Stimulated activated naive CD8-positive, alpha-beta T cell treated with anti-CD3 and anti-CD28 coated beads, Interleukin-15, Interleukin-2, amounts not matched to agents 100 U/mL and 50 U/mL, for 24 hours (primary cell): ENCODE results near the gene ZMYM3.

ENCODE experiments used
- ATAC-seq: fragments of 150-1000 bp; cut with Tn5 transposase; one replicate; pipeline ENCODE4 v1.10.0; 2021
- DNase-seq: peaks from one replicate; pipeline ENCODE4 v3.0.0; 2021

ZMYM3 gene

DNA sequence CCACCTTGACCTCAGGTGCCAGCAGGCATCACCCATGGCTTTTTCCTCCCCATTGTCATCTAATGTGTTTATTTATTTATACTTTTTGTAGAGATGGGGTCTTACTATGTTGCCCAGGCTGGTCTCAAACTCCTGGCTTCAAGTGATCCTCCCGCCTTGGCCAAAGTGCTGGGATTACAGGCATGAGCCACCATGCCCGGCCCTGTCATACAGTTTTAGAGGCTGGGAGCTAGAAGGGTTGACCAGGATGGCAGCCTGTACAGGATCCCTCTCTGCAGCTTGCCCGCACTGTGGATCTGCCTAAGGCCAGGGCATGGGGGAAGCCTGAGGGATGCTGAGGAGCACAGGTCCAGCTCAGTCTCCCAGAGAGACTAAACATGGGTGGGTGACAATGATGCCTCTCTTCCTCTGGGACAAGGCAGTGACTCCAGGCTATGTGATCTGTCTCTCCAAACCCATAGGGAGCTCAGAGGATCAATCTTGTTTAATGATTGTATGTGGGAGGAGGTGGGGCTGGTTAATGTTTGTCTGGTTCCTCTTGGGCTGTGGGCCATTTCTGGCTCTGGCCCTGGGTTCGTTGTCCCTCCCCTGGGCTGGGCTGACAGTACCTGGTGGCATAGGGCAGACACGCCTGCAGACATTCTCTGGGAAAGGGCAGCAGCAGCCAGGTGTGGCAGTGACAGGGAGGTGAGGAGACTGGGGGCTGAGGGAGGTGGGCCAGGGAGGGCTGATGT, 39.2 kb downstream of the ZMYM3 start:
- DNase-seq = no peak
- ATAC-seq = no peak

DNA sequence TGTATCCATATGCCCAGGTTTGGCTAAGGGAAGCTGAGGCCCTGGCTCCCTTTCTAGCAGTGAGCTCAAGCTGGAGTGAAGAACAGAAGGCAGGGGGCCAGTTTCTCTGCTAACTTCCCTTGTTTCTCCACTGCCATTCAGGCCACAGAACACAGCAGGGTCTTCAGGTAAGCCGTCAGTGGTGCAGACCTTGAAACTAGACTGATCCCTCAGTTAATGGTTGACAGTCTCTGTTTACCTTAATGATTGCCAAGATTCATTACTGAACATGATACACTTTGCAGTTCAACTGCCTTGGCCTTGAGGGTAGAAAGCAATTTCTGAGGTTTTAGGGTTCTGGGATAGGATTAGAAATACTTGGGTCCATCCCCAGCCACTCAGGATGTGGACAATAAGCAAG, 39.8 kb downstream of the ZMYM3 start:
- ATAC-seq = no peak
- no peak for DNase-seq

DNA sequence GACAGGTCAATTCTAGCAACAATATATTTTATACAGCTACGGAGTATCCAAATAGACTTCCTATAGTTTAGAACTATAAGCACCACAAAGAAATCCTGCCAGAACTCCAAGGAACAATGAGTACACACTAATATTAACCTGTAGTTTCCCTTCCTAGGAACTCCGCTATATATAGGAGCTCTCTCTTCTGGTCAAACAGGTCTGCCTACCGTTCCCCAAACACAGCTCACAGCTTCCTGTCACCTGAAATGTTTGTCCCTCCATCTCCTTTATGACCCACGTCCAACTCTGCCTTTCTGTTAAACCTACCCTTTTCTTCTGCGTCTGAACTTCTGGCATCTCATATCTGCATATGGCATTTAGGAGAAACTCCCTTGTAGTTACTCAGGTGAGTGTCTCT, 41.4 kb downstream of the ZMYM3 start:
- ATAC-seq (no peak), DNase-seq (no peak)

DNA sequence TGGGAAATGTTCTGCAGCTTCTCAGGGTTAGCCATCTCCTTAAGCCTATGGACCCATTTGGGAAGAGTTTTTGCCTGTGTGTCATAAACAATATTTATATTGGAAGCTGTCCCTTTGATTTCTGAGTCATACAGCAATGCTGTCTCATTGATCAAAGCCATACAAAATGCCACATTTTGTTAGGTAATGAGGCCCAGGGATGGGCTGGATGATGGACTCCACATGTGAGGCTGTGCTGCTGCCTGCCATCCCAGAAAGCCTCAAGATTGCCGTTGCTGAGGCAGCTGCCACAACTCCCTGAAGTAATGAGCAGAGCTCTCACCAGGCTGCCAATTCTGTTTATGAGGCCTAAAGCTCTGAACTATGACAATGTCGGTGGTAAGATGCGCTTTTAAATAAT, 43.1 kb downstream of the ZMYM3 start:
- DNase-seq (no peak), ATAC-seq (no peak)

DNA sequence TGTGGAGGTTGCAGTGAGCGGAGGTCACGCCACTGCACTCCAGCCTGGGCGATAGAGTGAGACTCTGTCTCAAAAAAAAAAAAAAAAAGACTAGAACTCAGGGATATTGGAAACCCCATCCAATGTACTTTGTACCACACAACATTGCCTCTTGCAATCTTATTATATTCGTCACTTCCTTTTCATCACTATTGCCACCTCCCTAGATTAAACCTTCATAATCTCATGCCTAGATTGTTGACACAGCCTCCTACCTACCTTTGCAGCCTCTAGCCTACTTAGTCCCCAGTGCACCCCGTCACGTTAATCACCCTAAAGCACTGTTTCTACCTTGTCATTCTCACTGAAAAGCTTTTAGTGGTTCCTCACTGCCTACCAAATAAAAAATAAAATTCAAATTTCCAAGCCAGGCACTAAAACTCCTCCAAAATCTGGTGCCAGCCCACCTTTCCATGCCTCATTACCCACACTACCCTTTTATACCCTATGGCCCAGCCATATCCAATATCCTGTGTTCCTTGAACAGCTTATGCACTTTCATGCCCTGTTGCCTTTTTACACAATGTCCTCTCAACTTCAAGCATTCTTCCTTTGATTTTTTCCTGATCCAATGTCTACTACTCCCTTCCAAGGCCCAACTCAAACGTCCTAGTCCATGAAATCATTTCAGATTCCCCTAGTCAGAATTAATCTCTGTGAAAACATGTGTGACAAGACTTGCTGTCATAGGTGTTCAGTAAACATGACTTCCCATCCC, 54.5 kb downstream of the ZMYM3 start:
- no peak for DNase-seq
- no peak for ATAC-seq

DNA sequence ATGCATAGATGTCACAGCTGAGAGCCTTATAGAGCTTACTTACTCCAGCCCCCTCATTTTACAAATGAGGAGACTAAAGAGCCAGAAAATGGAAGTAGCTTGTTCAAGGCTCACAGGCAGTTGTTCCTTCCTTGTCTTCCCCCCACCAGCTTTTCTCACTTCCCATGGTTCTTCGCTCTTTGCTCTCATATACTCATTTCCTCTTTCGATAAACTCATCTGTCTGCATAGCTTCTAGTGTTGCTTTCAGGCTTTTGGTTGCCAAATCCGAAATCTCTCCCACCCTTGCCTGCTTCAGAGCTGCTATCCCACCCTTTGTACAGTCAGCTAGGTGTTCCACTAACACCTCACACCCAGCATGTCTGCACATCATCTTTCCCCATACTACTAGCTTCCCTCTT, 55.9 kb downstream of the ZMYM3 start:
- ATAC-seq (peak; percentile 44), DNase-seq (peak; percentile 5)

DNA sequence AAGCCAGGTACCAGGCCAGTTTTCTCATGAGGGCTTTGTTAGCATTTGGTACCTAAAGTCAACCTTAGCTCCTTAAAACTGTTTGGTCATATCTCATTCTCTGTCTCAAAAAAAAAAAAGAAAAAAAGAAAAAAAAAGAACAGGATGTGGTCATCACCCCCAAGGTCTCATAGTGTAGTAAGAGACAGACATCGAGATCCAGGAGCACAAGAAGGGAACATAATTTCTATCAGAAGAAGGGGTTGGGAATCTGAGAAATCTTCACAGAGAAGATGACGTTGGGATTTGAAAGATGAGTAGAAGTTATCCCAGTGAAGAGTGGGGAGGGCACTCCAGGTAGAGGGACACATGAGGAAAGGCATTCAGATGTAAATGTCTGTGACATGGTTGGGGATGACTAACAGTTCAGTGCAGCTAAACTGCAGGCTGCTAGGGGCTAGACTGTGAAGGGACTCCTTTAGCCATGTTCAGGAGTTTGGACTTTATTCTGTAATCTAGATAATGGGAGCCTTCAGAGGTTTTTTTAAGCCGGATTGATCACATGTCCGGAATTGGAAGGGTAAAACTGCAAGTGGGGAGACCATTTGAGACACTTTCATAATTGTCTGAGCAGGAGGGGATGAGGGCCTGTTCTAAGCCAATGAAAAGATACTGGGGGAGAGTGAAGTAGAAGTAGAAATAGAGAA, 57.8 kb downstream of the ZMYM3 start:
- ATAC-seq = peak; percentile 71
- DNase-seq = peak; percentile 17

DNA sequence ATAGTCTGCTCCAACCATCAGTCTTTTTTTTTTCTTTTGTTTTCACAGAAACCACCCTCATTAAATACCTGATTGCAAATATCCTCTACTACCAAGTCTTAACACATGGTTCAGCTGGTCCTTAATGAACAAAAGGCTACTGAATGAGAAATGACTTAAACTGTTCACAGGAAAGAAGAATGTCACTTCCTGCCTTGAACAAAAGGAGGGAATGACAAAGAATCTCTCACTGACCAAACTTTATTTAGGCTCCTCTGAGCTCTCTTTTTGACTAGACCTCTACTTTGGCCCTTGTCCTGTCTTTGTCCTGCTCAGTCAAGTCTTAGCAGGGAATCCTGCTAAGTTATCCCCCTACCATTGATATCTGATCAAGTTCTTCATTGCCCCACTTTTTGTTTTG, 62.7 kb downstream of the ZMYM3 start:
- ATAC-seq = no peak
- DNase-seq = no peak
